HG02870 (cell line): ENCODE measurements around the gene MOB3B.
"Not testable (repeated sequence)": the region's sequence is repeated elsewhere in the genome, so short reads cannot be mapped to it uniquely, and the experiment has no call there.

ENCODE experiments used
- ATAC-seq: cut with Tn5 transposase; IDR thresholded peaks from one replicate; pipeline ENCODE4 v1.9.1; 2021; ENCODE audit warnings: mild to moderate bottlenecking, moderate library complexity; ENCODE audit not compliant: unreplicated experiment

Gene MOB3B

GRCh38 chr9:27427272-27427643 is 102.4 kb downstream of the MOB3B start:
- no peak for ATAC-seq

- no peak for ATAC-seq
Observed at GRCh38 chr9:27426511-27427271, 102.9 kb downstream of the MOB3B start.

- no peak for ATAC-seq
Observed at GRCh38 chr9:27425827-27426510, 103.6 kb downstream of the MOB3B start.

GRCh38 chr9:27423915-27424710 is 105.5 kb downstream of the MOB3B start:
- no peak for ATAC-seq

- ATAC-seq, result no peak
Observed at GRCh38 chr9:27422279-27422834, 107.3 kb downstream of the MOB3B start.

GRCh38 chr9:27421577-27421976 is 108.0 kb downstream of the MOB3B start:
- no peak for ATAC-seq

GRCh38 chr9:27419558-27419957 is 110.1 kb downstream of the MOB3B start:
- not testable (repeated sequence) for ATAC-seq

- ATAC-seq, result no peak
Observed at GRCh38 chr9:27414220-27414761, 115.3 kb downstream of the MOB3B start.

- no peak for ATAC-seq
Observed at GRCh38 chr9:27413511-27414219, 115.9 kb downstream of the MOB3B start.

- ATAC-seq, result no peak
Observed at GRCh38 chr9:27412963-27413362, 116.7 kb downstream of the MOB3B start.

GRCh38 chr9:27412081-27412480 is 117.5 kb downstream of the MOB3B start:
- ATAC-seq, result no peak

GRCh38 chr9:27408482-27408881 is 121.1 kb downstream of the MOB3B start:
- ATAC-seq, result no peak

- no peak for ATAC-seq
Observed at GRCh38 chr9:27408001-27408400, 121.6 kb downstream of the MOB3B start.

- no peak for ATAC-seq
Observed at GRCh38 chr9:27407491-27407890, 122.1 kb downstream of the MOB3B start.

GRCh38 chr9:27404661-27405060 is 125.0 kb downstream of the MOB3B start:
- ATAC-seq, result no peak

- ATAC-seq, result no peak
Observed at GRCh38 chr9:27402626-27403025, 127.0 kb downstream of the MOB3B start.

- ATAC-seq, result no peak
Observed at GRCh38 chr9:27400334-27400880, 129.2 kb downstream of the MOB3B start.

- ATAC-seq, result no peak
Observed at GRCh38 chr9:27398982-27399653, 130.5 kb downstream of the MOB3B start.

- ATAC-seq, result no peak
Observed at GRCh38 chr9:27396495-27396894, 133.1 kb downstream of the MOB3B start.

- ATAC-seq, result no peak
Observed at GRCh38 chr9:27395484-27395921, 134.1 kb downstream of the MOB3B start.
